Tibial nerve (tissue), 4 donors: ENCODE data around the gene ARHGEF19.

Experiments used
- EP300 ChIP-seq, 2 donors: sonication (generic); formaldehyde crosslinking; IDR thresholded peaks; one replicate each; pipeline ENCODE4 v1.6.1; 2017; ENCODE audit warnings: antibody characterized with exemption in 2 of 2, mild to moderate bottlenecking in 1 of 2
- POLR2A ChIP-seq, 2 donors: fragments of 450-650 bp; IDR thresholded peaks; one replicate each; pipeline ENCODE4 v1.6.1; 2017; ENCODE audit warnings: antibody characterized with exemption in 2 of 2, mild to moderate bottlenecking in 2 of 2, moderate library complexity in 2 of 2
- TF ChIP-seq, protein P1 (sequence below), 5 experiments: fragments of 200-600 bp in 3 of 5; fragments of 450-650 bp in 2 of 5; sonication (generic) in 3 of 5; IDR thresholded peaks; one replicate each; pipeline ENCODE4 v1.5.1; 2016 to 2019; ENCODE audit warnings: antibody characterized with exemption in 5 of 5, mild to moderate bottlenecking in 3 of 5, moderate library complexity in 2 of 5

DNA sequence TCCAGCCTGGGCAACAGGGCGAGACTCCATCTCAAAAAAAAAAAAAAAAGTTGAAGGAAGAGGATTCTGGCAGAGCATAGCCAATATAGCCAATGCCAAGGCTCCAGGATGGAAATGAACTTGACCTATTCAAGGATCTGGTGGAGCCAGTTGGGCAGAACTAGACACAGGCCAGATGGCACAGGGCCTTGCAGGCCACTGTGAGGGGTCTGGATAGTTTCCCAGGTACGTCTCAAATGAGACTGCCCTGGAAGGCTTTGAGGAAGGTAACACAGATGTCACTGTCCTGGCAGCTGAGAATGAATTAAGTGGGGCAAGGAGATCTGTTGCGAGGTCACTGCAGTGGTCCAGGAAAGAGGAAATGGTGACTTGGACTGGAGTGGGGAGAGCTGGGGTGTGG, 12.0 kb upstream of the ARHGEF19 start:
- TF ChIP-seq, protein P1, sequence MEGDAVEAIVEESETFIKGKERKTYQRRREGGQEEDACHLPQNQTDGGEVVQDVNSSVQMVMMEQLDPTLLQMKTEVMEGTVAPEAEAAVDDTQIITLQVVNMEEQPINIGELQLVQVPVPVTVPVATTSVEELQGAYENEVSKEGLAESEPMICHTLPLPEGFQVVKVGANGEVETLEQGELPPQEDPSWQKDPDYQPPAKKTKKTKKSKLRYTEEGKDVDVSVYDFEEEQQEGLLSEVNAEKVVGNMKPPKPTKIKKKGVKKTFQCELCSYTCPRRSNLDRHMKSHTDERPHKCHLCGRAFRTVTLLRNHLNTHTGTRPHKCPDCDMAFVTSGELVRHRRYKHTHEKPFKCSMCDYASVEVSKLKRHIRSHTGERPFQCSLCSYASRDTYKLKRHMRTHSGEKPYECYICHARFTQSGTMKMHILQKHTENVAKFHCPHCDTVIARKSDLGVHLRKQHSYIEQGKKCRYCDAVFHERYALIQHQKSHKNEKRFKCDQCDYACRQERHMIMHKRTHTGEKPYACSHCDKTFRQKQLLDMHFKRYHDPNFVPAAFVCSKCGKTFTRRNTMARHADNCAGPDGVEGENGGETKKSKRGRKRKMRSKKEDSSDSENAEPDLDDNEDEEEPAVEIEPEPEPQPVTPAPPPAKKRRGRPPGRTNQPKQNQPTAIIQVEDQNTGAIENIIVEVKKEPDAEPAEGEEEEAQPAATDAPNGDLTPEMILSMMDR (IDR thresholded peaks at IDR 0.05), result no peak
- TF ChIP-seq EP300 (IDR thresholded peaks at IDR 0.05), result no peak
- TF ChIP-seq POLR2A (IDR thresholded peaks at IDR 0.05), result no peak
